A549 (cell line): Measurements from ENCODE around the gene SPECC1L.
"Not testable (repeated sequence)": the region's sequence is repeated elsewhere in the genome, so short reads cannot be mapped to it uniquely, and the experiment has no call there.

Source experiments
- BCL3 ChIP-seq: fragments of >200 bp; sonication (Bioruptor Twin); formaldehyde crosslinking; IDR thresholded peaks from 3 replicates; pipeline ENCODE4 v1.6.1; 2016
- BHLHE40 ChIP-seq: IDR thresholded peaks from 2 replicates; pipeline ENCODE4 v1.6.1; 2012; ENCODE audit warnings: low read depth, low read length, inconsistent platforms
- CEBPB ChIP-seq, 2 experiments: fragments of >200 bp in 1 of 2; sonication (Bioruptor Twin) in 1 of 2; formaldehyde crosslinking in 1 of 2; IDR thresholded peaks; 2 replicates each; pipeline ENCODE4 v1.6.1; 2012 to 2016
- CHD2 ChIP-seq: fragments of 150-350 bp; IDR thresholded peaks from 2 replicates; pipeline ENCODE4 v1.6.1; 2014; ENCODE audit warnings: low read length; ENCODE audit not compliant: partially characterized antibody
- CTCF ChIP-seq: fragments of >200 bp; sonication (Bioruptor Twin); formaldehyde crosslinking; IDR thresholded peaks from 3 replicates; pipeline ENCODE4 v1.5.1; 2016
- E2F6 ChIP-seq: IDR thresholded peaks from 2 replicates; pipeline ENCODE4 v1.6.1; 2012; ENCODE audit warnings: low read depth, borderline replicate concordance
- EP300 ChIP-seq, 2 experiments: fragments of >200 bp; sonication (Bioruptor Twin); formaldehyde crosslinking; IDR thresholded peaks; 2 replicates in 1 of 2; 3 replicates in 1 of 2; pipeline ENCODE4 v1.6.1; 2016 to 2017
- HMGXB4 ChIP-seq: fragments of 250-450 bp; sonication (Bioruptor Pico); IDR thresholded peaks from 2 replicates; pipeline ENCODE4 v1.5.0; 2021; ENCODE audit warnings: mild to moderate bottlenecking, moderate library complexity, borderline replicate concordance
- KDM1A ChIP-seq: fragments of 200-600 bp; sonication (generic); IDR thresholded peaks from 2 replicates; pipeline ENCODE4 v1.6.1; 2016; ENCODE audit warnings: low read depth, mild to moderate bottlenecking
- KDM5A ChIP-seq: fragments of 200-600 bp; sonication (generic); IDR thresholded peaks from 2 replicates; pipeline ENCODE4 v1.6.1; 2016; ENCODE audit warnings: antibody characterized with exemption, mild to moderate bottlenecking
- MAX ChIP-seq: IDR thresholded peaks from 2 replicates; pipeline ENCODE4 v1.6.1; 2012
- POLR2A ChIP-seq: IDR thresholded peaks from 2 replicates; pipeline ENCODE4 v1.6.1; 2012; ENCODE audit warnings: mild to moderate bottlenecking, low read length
- RAD21 ChIP-seq, 2 experiments: fragments of >200 bp in 1 of 2; sonication (Bioruptor Twin) in 1 of 2; formaldehyde crosslinking in 1 of 2; IDR thresholded peaks in 1 of 2; conservative IDR thresholded peaks in 1 of 2; 2 replicates in 1 of 2; 3 replicates in 1 of 2; pipeline ENCODE4 v1.6.1; 2012 to 2018; ENCODE audit warnings: inconsistent platforms in 1 of 2

GRCh38 chr22:24253126-24253525 lies 17.5 kb upstream of the SPECC1L start:
- not testable (repeated sequence) for TF ChIP-seq BCL3; CTCF; KDM5A; E2F6; EP300 (IDR thresholded peaks at IDR 0.05); CHD2; HMGXB4 (CRISPR knock-in tag); MAX; CEBPB (IDR thresholded peaks at IDR 0.05); POLR2A; RAD21 (conservative IDR thresholded peaks at IDR 0.05 in 1 of 2, IDR thresholded peaks at IDR 0.05 in 1 of 2); BHLHE40; KDM1A
